AG08395 (cell line): ENCODE data around the gene ITPR1.

Experiments used
- DNase-seq: peaks from one replicate; pipeline ENCODE4 v3.0.0; 2012; ENCODE audit warnings: mixed read lengths, low spot score

Gene ITPR1

GRCh38 chr3:4533489-4534443 lies 40.6 kb downstream of the ITPR1 start:
- no peak for DNase-seq

DNA sequence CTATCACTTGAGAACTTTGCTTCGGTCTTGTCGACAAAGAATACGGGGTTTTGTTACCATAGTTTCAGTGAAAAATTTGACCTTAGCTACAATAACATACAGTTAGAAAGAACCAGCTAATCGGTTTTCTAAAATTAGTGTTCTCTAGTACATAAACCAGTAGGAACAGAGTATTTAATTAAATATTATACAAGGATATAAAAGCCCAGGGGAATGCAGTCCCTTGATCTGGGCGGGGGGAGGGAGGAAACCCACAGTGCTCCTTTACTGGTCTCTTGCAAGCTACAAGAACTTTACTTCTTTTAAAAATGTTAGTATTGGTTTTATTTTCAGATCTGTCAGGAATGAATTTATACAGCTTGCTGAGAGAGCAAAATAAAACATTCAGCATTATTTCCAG lies 41.8 kb downstream of the ITPR1 start:
- no peak for DNase-seq

DNA sequence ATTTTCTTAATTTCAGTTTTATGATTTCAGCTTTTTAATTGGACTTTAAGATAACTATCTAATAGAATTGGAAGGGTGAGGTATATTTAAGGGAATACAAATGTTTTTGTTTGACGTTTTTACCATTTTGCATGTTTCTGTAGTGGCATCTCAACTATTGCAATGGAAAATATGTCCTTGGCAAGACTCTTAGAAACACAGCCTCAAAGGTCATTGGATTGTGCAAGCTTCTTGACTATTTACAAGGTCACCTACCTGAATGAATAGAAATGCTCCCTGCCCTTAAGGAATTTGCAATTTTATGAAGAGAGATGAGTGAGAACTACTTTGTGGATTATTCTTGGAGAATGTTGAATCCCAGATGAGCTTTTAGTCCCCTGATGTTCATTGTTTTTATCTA lies 43.1 kb downstream of the ITPR1 start:
- DNase-seq, result no peak

GRCh38 chr3:4540267-4540666 lies 47.1 kb downstream of the ITPR1 start:
- DNase-seq, result no peak

GRCh38 chr3:4543110-4543509 lies 50.0 kb downstream of the ITPR1 start:
- no peak for DNase-seq

GRCh38 chr3:4546346-4547178 lies 53.4 kb downstream of the ITPR1 start:
- DNase-seq, result no peak

GRCh38 chr3:4547799-4548198 lies 54.7 kb downstream of the ITPR1 start:
- no peak for DNase-seq

DNA sequence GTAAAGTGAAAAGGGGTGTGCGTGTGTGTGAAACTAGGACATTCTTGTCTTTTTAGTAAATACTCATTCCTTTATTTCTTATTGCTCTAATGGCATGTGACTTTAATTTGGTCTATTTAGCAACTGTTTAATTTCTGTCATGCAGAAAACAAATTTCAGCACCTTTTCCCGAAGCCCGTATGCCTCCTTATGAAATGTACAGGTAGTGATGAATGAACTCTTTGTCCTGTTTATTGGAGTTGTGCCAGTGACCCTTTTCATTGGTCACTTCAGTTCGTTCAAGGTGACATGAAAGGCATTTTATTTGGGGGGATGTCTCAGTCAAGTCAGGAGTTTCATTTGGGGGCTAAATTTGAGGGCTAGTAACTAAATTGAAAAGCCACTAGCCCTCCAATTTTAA lies 55.2 kb downstream of the ITPR1 start:
- no peak for DNase-seq

- DNase-seq, result no peak
Measured at GRCh38 chr3:4548780-4549179, 55.6 kb downstream of the ITPR1 start.

DNA sequence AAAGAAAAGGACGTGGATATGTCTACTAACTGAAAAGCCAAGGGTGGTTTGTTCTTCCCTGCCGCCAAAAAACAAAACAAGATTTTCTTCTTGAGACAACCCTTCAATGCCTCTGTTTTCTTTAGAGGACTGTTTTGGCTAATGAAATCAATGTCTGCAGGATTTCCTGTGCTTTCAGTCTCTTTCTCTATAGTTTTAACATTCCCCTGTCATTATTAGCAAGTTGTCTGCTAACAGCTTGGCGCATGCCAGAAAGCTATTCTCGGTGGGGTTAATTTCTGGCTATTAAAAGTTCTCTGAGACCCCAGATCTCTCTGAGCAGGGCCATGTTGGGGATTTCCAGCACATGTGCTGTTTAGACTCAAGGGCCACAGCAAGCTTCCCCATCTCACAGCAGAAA lies 56.7 kb downstream of the ITPR1 start:
- DNase-seq, result no peak

DNA sequence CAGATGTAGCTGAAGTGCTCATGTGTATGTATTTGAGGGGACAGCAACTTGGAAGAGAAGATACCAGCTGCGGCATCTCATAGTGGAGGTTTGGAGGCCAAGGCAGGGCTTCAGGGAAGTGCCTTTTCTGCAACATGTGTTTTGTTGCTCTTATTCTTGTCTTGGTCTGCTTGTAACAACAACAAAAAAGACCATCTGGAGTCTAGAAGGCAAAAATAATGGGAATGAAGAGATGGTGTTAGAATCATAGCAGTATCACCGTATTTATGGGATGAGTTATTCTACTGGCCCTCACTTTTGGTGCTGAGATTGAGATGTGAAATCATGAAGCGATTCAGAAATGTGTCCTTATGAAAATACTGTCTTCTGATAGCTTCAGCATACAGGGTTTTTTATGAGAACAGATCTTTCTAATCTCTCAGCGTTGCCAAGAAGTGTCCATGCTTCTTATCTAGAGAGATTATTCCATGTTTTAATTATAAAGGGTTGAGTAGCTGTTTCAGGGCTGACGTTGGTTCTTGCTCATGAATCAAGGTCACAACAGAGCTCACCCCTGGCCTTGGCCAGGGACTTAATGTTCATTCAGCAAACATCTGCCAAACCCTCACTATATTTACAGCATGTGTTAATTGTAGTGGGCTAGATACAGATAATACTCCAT lies 58.0 kb downstream of the ITPR1 start:
- no peak for DNase-seq

GRCh38 chr3:4551794-4552442 lies 58.8 kb downstream of the ITPR1 start:
- DNase-seq, result no peak

GRCh38 chr3:4552811-4553210 lies 59.7 kb downstream of the ITPR1 start:
- DNase-seq, result no peak

DNA sequence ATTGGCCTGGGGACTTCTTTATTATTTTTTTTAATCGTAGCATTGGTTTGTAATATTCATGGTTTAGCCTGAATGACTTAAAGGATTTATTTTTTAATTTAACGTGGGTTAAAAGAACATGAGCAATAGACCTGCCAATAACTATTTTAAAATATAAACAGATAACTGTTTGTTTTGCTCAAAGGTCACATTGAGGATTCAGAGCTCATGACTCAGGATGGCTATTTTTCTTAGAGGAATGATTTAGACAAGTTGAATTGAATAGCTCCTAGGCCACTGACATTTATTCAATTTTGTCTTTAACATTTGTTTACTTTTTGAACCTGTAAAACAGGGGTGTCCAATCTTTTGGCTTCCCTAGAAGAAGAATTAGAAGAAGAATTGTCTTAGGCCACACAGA lies 68.5 kb downstream of the ITPR1 start:
- no peak for DNase-seq

DNA sequence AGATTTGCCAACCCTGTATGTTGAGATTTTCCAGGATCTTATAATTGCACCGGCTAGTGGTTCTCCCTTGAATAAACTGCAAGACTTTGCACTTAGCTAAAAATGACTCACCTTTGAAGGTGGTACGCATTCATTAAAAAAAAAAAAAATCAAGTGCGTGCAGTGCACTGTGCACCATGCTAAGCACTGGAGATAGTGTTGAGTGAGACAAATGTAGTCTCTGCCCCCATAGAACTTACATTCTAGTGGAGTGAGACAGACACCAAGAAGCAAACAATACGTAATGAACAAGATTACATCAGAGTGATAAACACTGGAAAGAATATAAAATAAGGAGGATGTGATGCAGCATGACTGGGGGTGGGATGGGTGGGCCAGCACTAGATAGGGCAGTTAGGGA lies 69.4 kb downstream of the ITPR1 start:
- DNase-seq, result no peak

GRCh38 chr3:4564270-4564669 lies 71.1 kb downstream of the ITPR1 start:
- DNase-seq, result no peak

GRCh38 chr3:4564928-4565586 lies 71.9 kb downstream of the ITPR1 start:
- no peak for DNase-seq

DNA sequence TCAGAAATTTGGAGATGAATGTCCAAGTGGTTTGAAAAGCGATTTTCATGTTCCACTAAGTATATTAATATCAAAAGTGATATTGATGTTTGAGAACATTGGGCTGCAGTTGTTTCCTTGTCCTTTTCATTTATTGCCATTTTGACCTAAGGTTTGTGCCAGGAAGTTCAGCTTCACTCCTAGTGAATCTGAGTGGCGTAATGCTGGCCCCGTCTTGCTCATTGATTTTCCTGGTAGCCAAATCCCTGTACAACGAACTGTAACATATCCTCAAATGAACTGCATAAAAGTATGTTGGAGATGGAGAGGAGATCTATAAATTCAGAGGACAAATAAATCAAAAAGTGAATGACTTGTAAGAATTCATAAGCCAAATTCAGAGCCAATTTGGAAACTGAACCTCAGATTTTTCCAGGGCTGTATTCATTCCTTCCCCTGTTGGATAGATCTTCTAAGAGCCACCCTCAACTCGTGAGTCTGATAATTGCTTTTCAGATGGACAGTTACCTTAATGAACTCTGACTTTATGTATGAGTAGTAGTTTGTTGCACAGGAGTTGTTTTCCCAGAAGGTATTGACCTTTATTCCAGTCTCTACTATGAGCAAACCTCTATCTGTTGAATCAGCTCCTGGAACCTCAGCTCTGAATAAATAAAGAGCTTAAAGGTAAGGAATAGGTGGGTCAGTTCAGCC lies 72.8 kb downstream of the ITPR1 start:
- no peak for DNase-seq

- no peak for DNase-seq
Measured at GRCh38 chr3:4568841-4569240, 75.7 kb downstream of the ITPR1 start.

DNA sequence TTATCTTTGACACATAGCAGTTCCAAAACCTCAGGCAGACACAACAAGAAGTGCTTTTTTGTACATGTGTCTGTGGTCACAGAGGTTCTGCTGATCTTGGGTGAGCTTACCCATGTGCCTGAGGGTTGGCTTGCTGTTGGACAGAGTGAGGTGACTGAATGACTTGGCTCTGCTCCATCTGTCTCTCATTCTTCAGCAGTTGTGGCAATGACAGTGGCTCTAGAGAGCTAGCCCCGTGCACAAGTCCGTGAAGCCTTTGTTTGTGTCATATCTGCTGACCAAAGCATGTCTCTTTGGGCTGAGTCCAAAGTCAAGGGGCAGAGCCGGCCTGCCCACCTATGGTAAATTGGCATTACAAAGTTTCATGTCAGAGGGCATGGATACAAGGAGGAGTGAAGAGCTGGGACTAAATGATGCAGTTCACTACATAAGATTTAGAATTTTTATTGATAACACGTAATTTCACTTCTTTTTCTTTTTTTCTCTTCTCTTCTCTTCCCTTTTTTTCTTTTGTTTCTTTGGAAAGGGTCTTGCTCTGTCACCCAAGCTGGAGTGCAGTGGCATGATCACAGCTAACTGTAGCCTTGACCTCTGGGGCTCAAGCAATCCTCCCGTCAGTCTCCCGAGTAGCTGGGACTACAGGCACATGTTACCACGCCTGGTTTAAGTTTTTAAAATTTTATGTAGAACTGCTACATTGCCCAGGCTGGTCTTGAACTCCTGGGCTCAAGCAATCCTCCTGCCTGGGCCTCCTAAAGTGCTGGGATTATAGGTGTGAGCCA lies 77.9 kb downstream of the ITPR1 start:
- DNase-seq, result no peak
